OCI-LY7 (cell line): ENCODE measurements around the gene HSPA2. TPM values are rescaled to one million over a fixed set of nuclear protein-coding genes. Genes with fewer than 3 reads are reported as not detected.

ENCODE experiments used
- BruUV-seq: library from RNA; stranded (reverse); fragments of 400-500 nt; replicated peaks from 2 replicates; lab custom pipeline; 2021; lab: Mats Ljungman, UMichigan
- CTCF ChIA-PET: fragments of 300-600 bp; sonication (Branson Sonifier 250); formaldehyde crosslinking; loops from one replicate; lab custom pipeline; 2022; ENCODE audit warnings: antibody characterized with exemption; ENCODE audit not compliant: unreplicated experiment; lab: Charles Lee
- POLR2A ChIA-PET: fragments of 300-600 bp; sonication (Branson Sonifier 250); formaldehyde crosslinking; loops from one replicate; lab custom pipeline; 2022; ENCODE audit warnings: antibody characterized with exemption; lab: Charles Lee
- DNase-seq: peaks from one replicate; pipeline ENCODE4 v3.0.0-alpha.2; 2015; ENCODE audit warnings: low spot score
- H2AFZ ChIP-seq: fragments of 200-600 bp; sonication (generic), shearing (Covaris generic); 2 replicates; pipeline ENCODE4 v1.6.1; 2014; ENCODE audit warnings: mild to moderate bottlenecking, antibody characterized with exemption, low read length, moderate library complexity
- H3K27ac ChIP-seq: fragments of 200-600 bp; sonication (generic); 2 replicates; pipeline ENCODE4 v1.5.1; 2014; ENCODE audit warnings: mixed run types, low read depth, mild to moderate bottlenecking, moderate library complexity, low read length, inconsistent platforms; ENCODE audit not compliant: poor library complexity, severe bottlenecking
- H3K36me3 ChIP-seq: fragments of 200-600 bp; sonication (generic); 2 replicates; pipeline ENCODE4 v1.6.1; 2014; ENCODE audit warnings: mild to moderate bottlenecking, antibody characterized with exemption, low read length, moderate library complexity, mixed read lengths; ENCODE audit not compliant: insufficient read depth
- H3K4me1 ChIP-seq: fragments of 200-600 bp; sonication (generic); 2 replicates; pipeline ENCODE4 v1.5.1; 2014; ENCODE audit warnings: mild to moderate bottlenecking, low read length; ENCODE audit not compliant: insufficient read depth, poor library complexity, severe bottlenecking
- H3K4me2 ChIP-seq: fragments of 200-600 bp; sonication (generic); 2 replicates; pipeline ENCODE4 v1.6.1; 2014; ENCODE audit warnings: mild to moderate bottlenecking, low read length
- H3K4me3 ChIP-seq: fragments of 200-600 bp; sonication (generic); 2 replicates; pipeline ENCODE4 v1.5.1; 2014; ENCODE audit warnings: mild to moderate bottlenecking, low read depth, low read length; ENCODE audit not compliant: poor library complexity, severe bottlenecking
- H3K79me2 ChIP-seq: fragments of 200-600 bp; sonication (generic); 2 replicates; pipeline ENCODE4 v1.6.1; 2016; ENCODE audit warnings: low read depth, mild to moderate bottlenecking, low read length, moderate library complexity, mixed read lengths; ENCODE audit not compliant: insufficient read depth
- H3K9me2 ChIP-seq: fragments of 200-600 bp; sonication (generic); 2 replicates; pipeline ENCODE4 v1.6.1; 2016; ENCODE audit warnings: mild to moderate bottlenecking, low read length, mixed read lengths; ENCODE audit not compliant: insufficient read depth
- H3K9me3 ChIP-seq: fragments of 200-600 bp; sonication (generic); 2 replicates; pipeline ENCODE4 v1.6.1; 2014; ENCODE audit warnings: mild to moderate bottlenecking, mixed run types, low read length, mixed read lengths
- H4K20me1 ChIP-seq: fragments of 200-600 bp; sonication (generic); 2 replicates; pipeline ENCODE4 v1.6.1; 2014; ENCODE audit warnings: mild to moderate bottlenecking, antibody characterized with exemption, low read length, moderate library complexity, mixed read lengths; ENCODE audit not compliant: insufficient read depth
- EZH2phosphoT487 ChIP-seq: fragments of 200-600 bp; sonication (generic); IDR thresholded peaks from 2 replicates; pipeline ENCODE4 v1.6.1; 2018; ENCODE audit warnings: low read depth, borderline replicate concordance, mild to moderate bottlenecking, mixed run types, antibody characterized with exemption, low read length, moderate library complexity, mixed read lengths
- intact Hi-C: fragments of 100-400 bp; cut with micrococcal nuclease; formaldehyde crosslinking; loops from one replicate; pipeline ENCODE4 v1.10.0; 2022; ENCODE audit not compliant: unreplicated experiment
- total RNA-seq, 2 experiments: library from RNA; depleted of rRNA in 1 of 2; stranded (reverse); fragments of >200 nt in 1 of 2; shearing (Covaris generic) in 1 of 2; gene quantifications; 2 replicates each; pipeline ENCODE4 v1.2.3, GENCODE V29; 2014 to 2022
- TF ChIP-seq, protein P1 (sequence below): fragments of 200-600 bp; sonication (generic); conservative IDR thresholded peaks from 2 replicates; pipeline ENCODE4 v1.5.1; 2014; ENCODE audit warnings: mild to moderate bottlenecking, antibody characterized with exemption, low read length, moderate library complexity, mixed read lengths

The HSPA2 gene
- total RNA-seq, 2 experiments from 2014 or later, result 0.36 to 0.54 TPM

DNA sequence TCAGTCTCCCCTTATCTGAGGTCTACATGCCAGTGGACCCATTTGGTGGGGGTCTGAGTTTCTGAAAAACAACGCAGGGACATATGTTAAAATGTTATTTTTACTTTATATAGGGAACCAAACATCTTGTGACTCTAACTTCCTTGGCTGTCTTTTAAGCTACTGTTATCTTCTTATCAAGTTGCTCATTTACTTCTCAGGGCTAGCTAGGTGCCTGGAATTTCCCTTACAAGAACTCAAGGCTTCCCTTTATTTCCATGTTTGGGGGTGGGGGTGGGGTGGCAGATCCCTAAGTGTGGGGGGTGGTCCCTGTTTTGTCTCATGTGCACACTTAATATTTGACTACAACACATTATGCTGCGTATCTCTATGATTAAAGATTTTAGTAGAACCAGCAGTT, 40.8 kb downstream of the HSPA2 start:
- H3K79me2 ChIP-seq, result no peaks in the 10 kb centered on the region
- no peaks in the 10 kb centered on the region for H3K4me1 ChIP-seq
- no peaks in the 10 kb centered on the region for H4K20me1 ChIP-seq
- TF ChIP-seq EZH2phosphoT487, result no peak
- TF ChIP-seq, protein P1, sequence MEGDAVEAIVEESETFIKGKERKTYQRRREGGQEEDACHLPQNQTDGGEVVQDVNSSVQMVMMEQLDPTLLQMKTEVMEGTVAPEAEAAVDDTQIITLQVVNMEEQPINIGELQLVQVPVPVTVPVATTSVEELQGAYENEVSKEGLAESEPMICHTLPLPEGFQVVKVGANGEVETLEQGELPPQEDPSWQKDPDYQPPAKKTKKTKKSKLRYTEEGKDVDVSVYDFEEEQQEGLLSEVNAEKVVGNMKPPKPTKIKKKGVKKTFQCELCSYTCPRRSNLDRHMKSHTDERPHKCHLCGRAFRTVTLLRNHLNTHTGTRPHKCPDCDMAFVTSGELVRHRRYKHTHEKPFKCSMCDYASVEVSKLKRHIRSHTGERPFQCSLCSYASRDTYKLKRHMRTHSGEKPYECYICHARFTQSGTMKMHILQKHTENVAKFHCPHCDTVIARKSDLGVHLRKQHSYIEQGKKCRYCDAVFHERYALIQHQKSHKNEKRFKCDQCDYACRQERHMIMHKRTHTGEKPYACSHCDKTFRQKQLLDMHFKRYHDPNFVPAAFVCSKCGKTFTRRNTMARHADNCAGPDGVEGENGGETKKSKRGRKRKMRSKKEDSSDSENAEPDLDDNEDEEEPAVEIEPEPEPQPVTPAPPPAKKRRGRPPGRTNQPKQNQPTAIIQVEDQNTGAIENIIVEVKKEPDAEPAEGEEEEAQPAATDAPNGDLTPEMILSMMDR, result no peak
- intact Hi-C loops, result no loop called here
- H3K4me3 ChIP-seq, result no peak overlapping the region
- no peaks in the 10 kb centered on the region for H3K9me2 ChIP-seq
- DNase-seq, result no peak
- H3K9me3 ChIP-seq, result no peaks in the 10 kb centered on the region
- H2AFZ ChIP-seq, result no peak overlapping the region
- no peaks in the 10 kb centered on the region for H3K36me3 ChIP-seq
- no TSS peak for BruUV-seq
- CTCF ChIA-PET, result no interaction called here
- POLR2A ChIA-PET, result interaction anchor here (0.6 kb wide), 1 partner anchor 283 kb away, joined by 6 read pairs; no protein-coding TSS in a partner anchor
- H3K27ac ChIP-seq, result no peak overlapping the region
- no peak overlapping the region for H3K4me2 ChIP-seq

DNA sequence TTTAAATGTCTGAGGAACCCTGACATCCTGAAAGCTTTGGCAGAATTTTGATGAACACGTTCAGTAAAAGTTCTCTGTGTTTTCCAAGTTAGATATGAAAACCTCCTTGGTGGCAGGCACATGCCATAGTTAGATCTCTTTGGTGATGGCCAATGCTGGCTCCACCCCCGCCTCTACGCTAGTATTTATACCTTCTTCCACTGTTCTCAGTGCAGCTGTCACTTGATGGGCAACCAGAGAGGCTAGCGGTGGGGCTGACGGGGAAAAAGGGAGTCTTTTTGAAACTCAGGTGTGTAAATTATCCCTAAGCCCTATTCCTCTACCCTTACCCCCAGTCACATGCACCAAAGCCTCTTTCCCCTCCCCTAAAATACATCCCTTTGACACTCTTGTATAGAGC, 41.3 kb downstream of the HSPA2 start:
- no TSS peak for BruUV-seq
- H3K4me2 ChIP-seq, result no peak overlapping the region
- no peaks in the 10 kb centered on the region for H4K20me1 ChIP-seq
- no peak overlapping the region for H2AFZ ChIP-seq
- no peak for TF ChIP-seq EZH2phosphoT487
- TF ChIP-seq, protein P1, result no peak
- CTCF ChIA-PET, result no interaction called here
- H3K4me1 ChIP-seq, result no peaks in the 10 kb centered on the region
- H3K9me3 ChIP-seq, result no peaks in the 10 kb centered on the region
- H3K9me2 ChIP-seq, result no peaks in the 10 kb centered on the region
- no peaks in the 10 kb centered on the region for H3K79me2 ChIP-seq
- no peak for DNase-seq
- no peak overlapping the region for H3K4me3 ChIP-seq
- POLR2A ChIA-PET, result no interaction called here
- no peaks in the 10 kb centered on the region for H3K36me3 ChIP-seq
- H3K27ac ChIP-seq, result no peak overlapping the region
- intact Hi-C loops, result no loop called here

DNA sequence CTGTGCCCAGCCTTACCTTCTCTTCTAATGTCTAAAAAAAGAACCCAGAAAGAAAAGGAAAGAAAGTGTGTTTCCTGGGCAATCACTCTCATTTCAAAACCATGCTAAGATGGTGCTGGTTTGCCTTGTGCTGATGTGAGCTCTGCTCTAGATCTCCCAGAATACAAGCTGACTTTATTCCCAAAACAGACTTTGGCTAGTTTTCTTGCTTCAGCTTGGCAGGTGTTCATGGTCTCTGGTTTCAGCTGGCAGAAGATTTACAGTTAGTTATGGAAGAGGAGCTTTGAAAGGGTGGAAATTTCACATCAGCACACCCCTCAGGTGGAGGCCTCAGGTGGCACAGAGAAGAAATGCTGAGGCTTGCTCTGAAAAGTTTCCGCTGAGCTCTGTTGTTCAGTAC, 43.6 kb downstream of the HSPA2 start:
- no peak overlapping the region for H3K27ac ChIP-seq
- intact Hi-C loops, result no loop called here
- H3K9me3 ChIP-seq, result no peaks in the 10 kb centered on the region
- no peaks in the 10 kb centered on the region for H3K9me2 ChIP-seq
- BruUV-seq, result no TSS peak
- no peak for TF ChIP-seq EZH2phosphoT487
- TF ChIP-seq, protein P1, result no peak
- ChIA-PET CTCF (no interaction called here), POLR2A (no interaction called here)
- H3K79me2 ChIP-seq, result no peaks in the 10 kb centered on the region
- H3K4me2 ChIP-seq, result no peak overlapping the region
- no peak for DNase-seq
- H3K36me3 ChIP-seq, result no peaks in the 10 kb centered on the region
- no peaks in the 10 kb centered on the region for H4K20me1 ChIP-seq
- H3K4me1 ChIP-seq, result no peaks in the 10 kb centered on the region
- no peak overlapping the region for H2AFZ ChIP-seq
- no peak overlapping the region for H3K4me3 ChIP-seq
